K562 (cell line): ENCODE measurements around the gene KCNK10. TPM values are rescaled to one million over a fixed set of nuclear protein-coding genes. Genes with fewer than 3 reads are reported as not detected.

ENCODE experiments used
- ATAC-seq: fragments of 200-7000 bp; cut with Tn5 transposase; 3 replicates; pipeline ENCODE4 v1.9.1; 2020; ENCODE audit warnings: moderate library complexity
- BruUV-seq: library from RNA; stranded (reverse); fragments of 400-500 nt; replicated peaks from 2 replicates; lab custom pipeline; 2021; lab: Mats Ljungman, UMichigan
- CTCF ChIA-PET: fragments of 300-600 bp; formaldehyde crosslinking; extraction: SDS; loops from one replicate; lab custom pipeline; 2021; ENCODE audit warnings: low intra/inter-chr PET ratio; lab: Yijun Ruan, JAX
- POLR2A ChIA-PET: fragments of 300-600, 350-650 bp; sonication (Branson Sonifier 250); formaldehyde crosslinking; extraction: SDS; loops from one replicate; lab custom pipeline; 2021; ENCODE audit warnings: antibody characterized with exemption, inconsistent platforms; lab: Yijun Ruan, JAX
- DNase-seq, 4 experiments: peaks; one replicate each; pipeline versions ENCODE4 v3.0.0 to v3.0.0-alpha.2; 2011 to 2018; ENCODE audit warnings: low spot score in 3 of 4, mixed read lengths in 3 of 4; ENCODE audit errors: extremely low read depth in 1 of 4
- FAIRE-seq: peaks from 2 replicates; lab custom pipeline; 2011; peaks lifted over from hg19 to GRCh38; lab: Jason Lieb, UNC
- H2AFZ ChIP-seq: 2 replicates; pipeline ENCODE4 v1.6.0; 2011; ENCODE audit warnings: low read depth, low read length, control low read depth, inconsistent platforms
- H3K27ac ChIP-seq: fragments of 200-600 bp; 3 replicates; pipeline ENCODE4 v1.8.0; 2011; ENCODE audit warnings: low read depth, mild to moderate bottlenecking, control low read depth, inconsistent platforms, low read length, moderate library complexity, mixed read lengths; ENCODE audit errors: extremely low read depth
- H3K27me3 ChIP-seq, 2 experiments: fragments of 300-600 bp in 1 of 2; 2 replicates in 1 of 2; 3 replicates in 1 of 2; pipeline versions ENCODE4 v1.6.0 to v1.8.0; 2011; ENCODE audit warnings: inconsistent platforms in 2 of 2, low read length in 2 of 2, mild to moderate bottlenecking in 1 of 2, mixed read lengths in 1 of 2, moderate library complexity in 1 of 2; ENCODE audit not compliant: control insufficient read depth in 2 of 2, insufficient read depth in 2 of 2
- H3K36me3 ChIP-seq: fragments of 300-600 bp; 3 replicates; pipeline ENCODE4 v1.8.0; 2011; ENCODE audit warnings: mild to moderate bottlenecking, low read length, inconsistent platforms; ENCODE audit not compliant: control insufficient read depth, insufficient read depth
- H3K4me1 ChIP-seq, 2 experiments: fragments of 200-600 bp in 1 of 2; replicated peaks in 1 of 2; 2 replicates in 1 of 2; 3 replicates in 1 of 2; pipeline versions ENCODE4 v1.5.1 to v1.8.0; 2011; ENCODE audit warnings: inconsistent platforms in 2 of 2, low read length in 2 of 2, mild to moderate bottlenecking in 1 of 2, mixed read lengths in 1 of 2, moderate library complexity in 1 of 2; ENCODE audit not compliant: control insufficient read depth in 2 of 2, insufficient read depth in 2 of 2
- H3K4me2 ChIP-seq: 2 replicates; pipeline ENCODE4 v1.6.1; 2011; ENCODE audit warnings: low read length, control low read depth, inconsistent platforms, mixed read lengths; ENCODE audit not compliant: insufficient read depth
- H3K4me3 ChIP-seq: fragments of 200-600 bp; sonication (generic), shearing (Covaris generic); 2 replicates; pipeline ENCODE4 v1.5.1; 2016; ENCODE audit warnings: control low read depth, inconsistent platforms
- H3K79me2 ChIP-seq: fragments of 200-600 bp; 3 replicates; pipeline ENCODE4 v1.8.0; 2011; ENCODE audit warnings: low read length, inconsistent platforms; ENCODE audit not compliant: control insufficient read depth, insufficient read depth
- H3K9ac ChIP-seq, 2 experiments: 2 replicates each; pipeline versions ENCODE4 v1.6.0 to v1.6.1; 2011; ENCODE audit warnings: low read depth in 2 of 2, low read length in 2 of 2, control low read depth in 1 of 2, inconsistent platforms in 1 of 2, mild to moderate bottlenecking in 1 of 2, mixed read lengths in 1 of 2; ENCODE audit not compliant: insufficient read depth in 1 of 2
- H3K9me1 ChIP-seq: one replicate; pipeline ENCODE4 v1.6.0; 2011; ENCODE audit warnings: inconsistent platforms, mild to moderate bottlenecking, low read length, moderate library complexity; ENCODE audit not compliant: control insufficient read depth, insufficient read depth
- H3K9me3 ChIP-seq: replicated peaks from 2 replicates; pipeline ENCODE4 v1.5.1; 2011; ENCODE audit warnings: low read depth, low read length, inconsistent platforms; ENCODE audit not compliant: control insufficient read depth, insufficient read depth
- H4K20me1 ChIP-seq: replicated peaks from 2 replicates; pipeline ENCODE4 v1.6.1; 2011; ENCODE audit warnings: low read length, inconsistent platforms, mixed read lengths; ENCODE audit not compliant: control insufficient read depth, insufficient read depth
- ATF1 ChIP-seq, 2 experiments: fragments of 450-650 bp in 1 of 2; IDR thresholded peaks; 2 replicates each; pipeline ENCODE4 v1.6.1; 2016; ENCODE audit warnings: missing compliant biosample characterization in 1 of 2, missing genetic modification characterization in 1 of 2
- ATF2 ChIP-seq: sonication (generic); formaldehyde crosslinking; IDR thresholded peaks from 2 replicates; pipeline ENCODE4 v1.8.1; 2022; ENCODE audit warnings: missing genetic modification reagents
- ATF6 ChIP-seq: sonication (generic); formaldehyde crosslinking; IDR thresholded peaks from 2 replicates; pipeline ENCODE4 v1.4.0; 2020; ENCODE audit warnings: mild to moderate bottlenecking, missing genetic modification reagents
- GABPA ChIP-seq: fragments of 200-800 bp; sonication (Bioruptor generic); conservative IDR thresholded peaks from 2 replicates; pipeline ENCODE4 v1.6.1; 2016; ENCODE audit warnings: low read depth, missing genetic modification characterization, missing compliant biosample characterization
- NFXL1 ChIP-seq: fragments of 450-650 bp; formaldehyde crosslinking; IDR thresholded peaks from 2 replicates; pipeline ENCODE4 v1.4.0; 2021; ENCODE audit warnings: mild to moderate bottlenecking
- ZNF175 ChIP-seq: fragments of 200-800 bp; sonication (Bioruptor generic); IDR thresholded peaks from 2 replicates; pipeline ENCODE4 v1.6.1; 2016; ENCODE audit warnings: low read depth, mild to moderate bottlenecking, missing genetic modification characterization, missing compliant biosample characterization
- ZNF398 ChIP-seq: fragments of 250-450 bp; sonication (Bioruptor Pico); IDR thresholded peaks from 2 replicates; pipeline ENCODE4 v1.8.0; 2021; ENCODE audit warnings: moderate library complexity, mild to moderate bottlenecking, inconsistent platforms
- ZNF707 ChIP-seq: fragments of 250-450 bp; sonication (Bioruptor Pico); conservative IDR thresholded peaks from 2 replicates; pipeline ENCODE4 v1.8.0; 2022; ENCODE audit warnings: inconsistent platforms, mild to moderate bottlenecking, moderate library complexity
- WGBS: fragments of 100-300 bp; shearing (Covaris generic); methylation state at CpG from one replicate; pipeline ENCODE4 v1.1.6; 2016; ENCODE audit warnings: low coverage, mixed read lengths; ENCODE audit not compliant: insufficient coverage; ENCODE audit errors: missing lambda C conversion rate; 5-methylcytosine and 5-hydroxymethylcytosine counted together
- in situ Hi-C: fragments of 300-500 bp; cut with MboI; formaldehyde crosslinking; loops from 4 replicates; pipeline ENCODE4 v1.15.0; 2018; ENCODE audit warnings: inconsistent platforms, mixed read lengths
- intact Hi-C: fragments of 100-400 bp; cut with micrococcal nuclease; formaldehyde crosslinking; loops from 2 replicates; pipeline ENCODE4 v1.14.2; 2022
- polyA plus RNA-seq, 8 experiments: library from polyadenylated mRNA; depleted of rRNA in 4 of 8; stranded (reverse) in 5 of 8; unstranded in 3 of 8; fragments of >200 nt; fragmentation: Nextera tagmentation in 2 of 8; fragmentation: Illumina TruSeq in 1 of 8; extraction: Ambion mirVana in 2 of 8; extraction: Trizol in 1 of 8; gene quantifications; 2 replicates each; pipeline versions ENCODE4 v1.2.1 to v1.2.3, GENCODE V29; 2011 to 2014; ENCODE audit warnings: inconsistent platforms in 1 of 8, missing spikeins in 1 of 8
- total RNA-seq, 7 experiments: library from RNA; depleted of rRNA in 6 of 7; stranded (reverse); fragments of >200 nt in 6 of 7; fragmentation: Illumina TruSeq in 2 of 7; extraction: Trizol in 2 of 7; gene quantifications; 2 replicates each; pipeline versions ENCODE4 v1.2.1 to v1.2.3, GENCODE V29; 2011 to 2021; ENCODE audit warnings: low replicate concordance in 1 of 7

Gene KCNK10
- total and polyA plus RNA-seq, 9 of the 15 experiments (the other 6 are each of a cell fraction or from before 2014, with no cell fraction given) = not detected

GRCh38 chr14:88191605-88192004, 131.5 kb downstream of the KCNK10 start:
- in situ Hi-C loops = no loop called here
- DNase-seq = no peak
- H3K9me1 ChIP-seq = no peaks in the 10 kb centered on the region
- H3K27me3 ChIP-seq = peaks cover 5 to 6% of the 10 kb centered on the region in 2 experiments; a peak in 3 of 5 replicates
- no TSS peak for BruUV-seq
- no peaks in the 10 kb centered on the region for H3K79me2 ChIP-seq
- intact Hi-C loops = no loop called here
- no peaks in the 10 kb centered on the region; the same call in 1 of the 2 replicates for H4K20me1 ChIP-seq
- no peaks in the 10 kb centered on the region for H3K9me3 ChIP-seq
- no peak for TF ChIP-seq NFXL1 (CRISPR knock-in tag)
- TF ChIP-seq, all 486 proteins: peak for 0
- Histone ChIP-seq H2AFZ (no peak overlapping the region), H3K4me3 (no peak overlapping the region), H3K4me1 (no peaks in the 10 kb centered on the region), H3K4me2 (no peak overlapping the region), H3K27ac (no peak overlapping the region), H3K36me3 (no peaks in the 10 kb centered on the region), H3K9ac (no peak overlapping the region)
- ATAC-seq (no peak), FAIRE-seq (no peak)
- CTCF ChIA-PET = no interaction called here
- WGBS = 0% methylated on average over 2 of the region's 2 CpGs
- POLR2A ChIA-PET = no interaction called here

- FAIRE-seq = peak; percentile 70
- H3K4me2 ChIP-seq = no peak overlapping the region
- TF ChIP-seq ZNF707 (CRISPR knock-in tag) (no peak), ATF6 (CRISPR knock-in tag) (no peak), ZNF398 (CRISPR knock-in tag) (no peak), ATF2 (CRISPR knock-in tag) (no peak), ZNF175 (CRISPR knock-in tag) (no peak), GABPA (no peak), ATF1 (CRISPR knock-in tag; IDR thresholded peaks at IDR 0.05) (no peak), ATF1 (tag; IDR thresholded peaks at IDR 0.05) (no peak)
These were observed 133.5 kb downstream of the KCNK10 start for GRCh38 chr14:88189417-88190191.

More at GRCh38 chr14:88189417-88190191, 133.5 kb downstream of the KCNK10 start:
- peaks cover 5 to 24% of the 10 kb centered on the region in 2 experiments; a peak in 3 of 5 replicates for H3K27me3 ChIP-seq
- DNase-seq = peak; percentile 26 to 80 (median 43)
- 4% methylated on average over 10 of the region's 10 CpGs for WGBS
- intact Hi-C loops = loop anchor here (1.0 to 5.0 kb wide), 6 partner anchors 45 to 824 kb away; partner anchors contain the start of gene ZC3H14
- peak; percentile 96 for ATAC-seq
- H4K20me1 ChIP-seq = no peaks in the 10 kb centered on the region; the same call in 1 of the 2 replicates
- no peaks in the 10 kb centered on the region for H3K79me2 ChIP-seq
- in situ Hi-C loops = no loop called here
- H3K4me3 ChIP-seq = no peak overlapping the region
- H2AFZ ChIP-seq = peak overlapping the region; percentile 17; the same call in 1 of the 2 replicates
- no peak overlapping the region for H3K9ac ChIP-seq
- H3K4me1 ChIP-seq = no peaks in the 10 kb centered on the region
- no TSS peak for BruUV-seq
- H3K9me3 ChIP-seq = no peaks in the 10 kb centered on the region
- no peaks in the 10 kb centered on the region for H3K9me1 ChIP-seq
- ChIA-PET POLR2A (no interaction called here), CTCF (interaction anchor here (0.7 kb wide), 1 partner anchor 273 kb away, joined by 3 read pairs; no protein-coding TSS in a partner anchor)
- no peak overlapping the region for H3K27ac ChIP-seq
- H3K36me3 ChIP-seq = no peaks in the 10 kb centered on the region
